C4-2B (cell line): Measurements from ENCODE around the gene KLK8.

Experiments
- ZFX ChIP-seq: fragments of 450-650 bp; IDR thresholded peaks from 2 replicates; pipeline ENCODE4 v1.6.1; 2017
- TF ChIP-seq, protein P1 (sequence below): fragments of 450-650 bp; conservative IDR thresholded peaks from 2 replicates; pipeline ENCODE4 v1.5.1; 2017; ENCODE audit warnings: mild to moderate bottlenecking

DNA sequence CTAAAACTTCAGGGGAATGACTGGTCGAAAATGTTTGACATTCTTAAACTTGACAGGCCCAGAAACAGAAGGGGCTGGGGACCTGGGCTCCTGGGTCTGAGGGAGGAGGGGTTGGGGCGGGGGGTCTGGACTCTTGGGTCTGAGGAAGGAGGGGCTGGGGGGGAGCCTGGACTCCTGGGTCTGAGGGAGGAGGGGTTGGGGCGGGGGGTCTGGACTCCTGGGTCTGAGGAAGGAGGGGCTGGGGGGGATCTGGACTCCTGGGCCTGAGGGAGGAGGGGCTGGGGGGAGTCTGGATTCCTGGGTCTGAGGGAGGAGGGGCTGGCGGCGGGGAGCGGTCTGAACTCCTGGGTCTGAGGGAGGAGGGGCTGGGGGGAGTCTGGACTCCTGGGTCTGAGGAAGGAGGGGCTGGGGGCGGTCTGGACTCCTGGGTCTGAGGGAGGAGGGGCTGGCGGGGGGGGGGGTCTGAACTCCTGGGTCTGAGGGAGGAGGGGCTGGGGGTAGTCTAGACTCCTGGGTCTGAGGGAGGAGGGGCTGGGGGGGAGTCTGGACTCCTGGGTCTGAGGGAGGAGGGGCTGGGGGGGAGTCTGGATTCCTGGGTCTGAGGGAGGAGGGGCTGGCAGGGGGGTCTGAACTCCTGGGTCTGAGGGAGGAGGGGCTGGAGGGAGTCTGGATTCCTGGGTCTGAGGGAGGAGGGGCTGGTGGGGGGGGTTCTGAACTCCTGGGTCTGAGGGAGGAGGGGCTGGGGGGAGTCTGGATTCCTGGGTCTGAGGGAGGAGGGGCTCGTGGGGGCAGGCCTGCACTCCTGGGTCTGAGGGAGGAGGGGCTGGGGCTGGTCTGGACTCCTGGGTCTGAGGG is 26.5 kb downstream of the KLK8 start:
- TF ChIP-seq, protein P1, sequence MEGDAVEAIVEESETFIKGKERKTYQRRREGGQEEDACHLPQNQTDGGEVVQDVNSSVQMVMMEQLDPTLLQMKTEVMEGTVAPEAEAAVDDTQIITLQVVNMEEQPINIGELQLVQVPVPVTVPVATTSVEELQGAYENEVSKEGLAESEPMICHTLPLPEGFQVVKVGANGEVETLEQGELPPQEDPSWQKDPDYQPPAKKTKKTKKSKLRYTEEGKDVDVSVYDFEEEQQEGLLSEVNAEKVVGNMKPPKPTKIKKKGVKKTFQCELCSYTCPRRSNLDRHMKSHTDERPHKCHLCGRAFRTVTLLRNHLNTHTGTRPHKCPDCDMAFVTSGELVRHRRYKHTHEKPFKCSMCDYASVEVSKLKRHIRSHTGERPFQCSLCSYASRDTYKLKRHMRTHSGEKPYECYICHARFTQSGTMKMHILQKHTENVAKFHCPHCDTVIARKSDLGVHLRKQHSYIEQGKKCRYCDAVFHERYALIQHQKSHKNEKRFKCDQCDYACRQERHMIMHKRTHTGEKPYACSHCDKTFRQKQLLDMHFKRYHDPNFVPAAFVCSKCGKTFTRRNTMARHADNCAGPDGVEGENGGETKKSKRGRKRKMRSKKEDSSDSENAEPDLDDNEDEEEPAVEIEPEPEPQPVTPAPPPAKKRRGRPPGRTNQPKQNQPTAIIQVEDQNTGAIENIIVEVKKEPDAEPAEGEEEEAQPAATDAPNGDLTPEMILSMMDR: no peak
- no peak for TF ChIP-seq ZFX
